GM23338 (cell line): ENCODE data around the gene PCSK7. TPM values are rescaled to one million over a fixed set of nuclear protein-coding genes. Genes with fewer than 3 reads are reported as not detected.

ENCODE experiments used
- ATAC-seq: fragments of 200-7000 bp; cut with Tn5 transposase; 3 replicates; pipeline ENCODE4 v1.9.1; 2020
- DNase-seq: peaks from one replicate; pipeline ENCODE4 v3.0.0-alpha.2; 2015; ENCODE audit warnings: low spot score
- H2AFZ ChIP-seq: fragments of 200-600 bp; sonication (generic); 2 replicates; pipeline ENCODE4 v1.8.0; 2016; ENCODE audit warnings: antibody characterized with exemption, mild to moderate bottlenecking, moderate library complexity
- H3F3A ChIP-seq: fragments of 200-600 bp; sonication (generic); replicated peaks from 2 replicates; pipeline ENCODE4 v1.8.0; 2017; ENCODE audit warnings: antibody characterized with exemption, mixed run types, low read depth
- H3K27ac ChIP-seq: fragments of 200-600 bp; sonication (generic); 2 replicates; pipeline ENCODE4 v1.6.1; 2016; ENCODE audit warnings: low read depth
- H3K27me3 ChIP-seq: fragments of 200-600 bp; sonication (generic); 2 replicates; pipeline ENCODE4 v1.8.0; 2016; ENCODE audit warnings: mild to moderate bottlenecking, mixed run types, moderate library complexity; ENCODE audit not compliant: insufficient read depth
- H3K36me3 ChIP-seq: fragments of 200-600 bp; sonication (generic); 2 replicates; pipeline ENCODE4 v1.8.0; 2016; ENCODE audit warnings: mild to moderate bottlenecking; ENCODE audit not compliant: insufficient read depth
- H3K4me1 ChIP-seq: fragments of 200-600 bp; sonication (generic); 2 replicates; pipeline ENCODE4 v1.8.0; 2016; ENCODE audit warnings: mild to moderate bottlenecking, moderate library complexity; ENCODE audit not compliant: insufficient read depth
- H3K4me2 ChIP-seq: fragments of 200-600 bp; sonication (generic); 2 replicates; pipeline ENCODE4 v1.7.1; 2017; ENCODE audit warnings: mixed run types
- H3K4me3 ChIP-seq: fragments of 200-600 bp; sonication (generic); 2 replicates; pipeline ENCODE4 v1.6.1; 2016; ENCODE audit warnings: mixed run types
- H3K79me2 ChIP-seq: fragments of 200-600 bp; sonication (generic); replicated peaks from 2 replicates; pipeline ENCODE4 v1.8.0; 2017; ENCODE audit warnings: mild to moderate bottlenecking; ENCODE audit not compliant: insufficient read depth
- H3K9me2 ChIP-seq: fragments of 200-600 bp; sonication (generic); 2 replicates; pipeline ENCODE4 v1.8.0; 2017; ENCODE audit not compliant: insufficient read depth
- H4K20me1 ChIP-seq: fragments of 200-600 bp; sonication (generic); replicated peaks from 2 replicates; pipeline ENCODE4 v1.8.0; 2017; ENCODE audit warnings: mild to moderate bottlenecking; ENCODE audit not compliant: insufficient read depth
- H3K27ac Mint-ChIP-seq: 2 replicates; pipeline ENCODE4 v1.8.0; 2020; ENCODE audit warnings: inconsistent platforms, mild to moderate bottlenecking, moderate library complexity, mixed read lengths
- H3K27me3 Mint-ChIP-seq: 3 replicates; pipeline ENCODE4 v1.8.0; 2022; ENCODE audit warnings: low read depth, mild to moderate bottlenecking, moderate library complexity, mixed read lengths, inconsistent platforms; ENCODE audit not compliant: insufficient read depth, poor library complexity
- H3K36me3 Mint-ChIP-seq: 3 replicates; pipeline ENCODE4 v1.8.0; 2021; ENCODE audit warnings: low read depth, mild to moderate bottlenecking, inconsistent platforms, moderate library complexity, mixed read lengths
- H3K4me1 Mint-ChIP-seq: 3 replicates; pipeline ENCODE4 v1.8.0; 2020; ENCODE audit warnings: mild to moderate bottlenecking, inconsistent platforms, mixed read lengths
- H3K4me3 Mint-ChIP-seq: 3 replicates; pipeline ENCODE4 v1.8.0; 2021; ENCODE audit warnings: moderate library complexity, mild to moderate bottlenecking, inconsistent platforms, mixed read lengths
- H3K9me3 Mint-ChIP-seq: 3 replicates; pipeline ENCODE4 v1.8.0; 2020; ENCODE audit warnings: moderate library complexity, mild to moderate bottlenecking, inconsistent platforms, mixed read lengths
- EZH2 ChIP-seq: fragments of 200-600 bp; sonication (generic); IDR thresholded peaks from one replicate; pipeline ENCODE4 v1.8.0; 2017; ENCODE audit warnings: antibody characterized with exemption, mild to moderate bottlenecking, low read depth; ENCODE audit not compliant: unreplicated experiment
- NANOG ChIP-seq: IDR thresholded peaks from 2 replicates; pipeline ENCODE4 v1.6.1; 2016; ENCODE audit warnings: antibody characterized with exemption, borderline replicate concordance
- POLR2AphosphoS5 ChIP-seq: IDR thresholded peaks from 2 replicates; pipeline ENCODE4 v1.6.1; 2016; ENCODE audit warnings: antibody characterized with exemption, low read depth
- ZNF462 ChIP-seq: fragments of 250-450 bp; sonication (Bioruptor Pico); IDR thresholded peaks from 2 replicates; pipeline ENCODE4 v1.5.0; 2020; ENCODE audit warnings: mild to moderate bottlenecking, moderate library complexity
- polyA plus RNA-seq: library from polyadenylated mRNA; unstranded; fragments of >200 nt; fragmentation: Nextera tagmentation; extraction: Ambion mirVana; gene quantifications from 2 replicates; pipeline ENCODE4 v1.2.1, GENCODE V29; 2016
- total RNA-seq: library from RNA; depleted of rRNA; stranded (reverse); fragments of >200 nt; shearing (Covaris generic); gene quantifications from 2 replicates; pipeline ENCODE4 v1.2.3, GENCODE V29; 2014
- TF ChIP-seq, protein P1 (sequence below): IDR thresholded peaks from one replicate; pipeline ENCODE4 v1.6.1; 2018; ENCODE audit warnings: antibody characterized with exemption; ENCODE audit not compliant: unreplicated experiment

PCSK7 gene
- total and polyA plus RNA-seq, 2 experiments from 2014 or later = 12.4 to 46.4 TPM

DNA sequence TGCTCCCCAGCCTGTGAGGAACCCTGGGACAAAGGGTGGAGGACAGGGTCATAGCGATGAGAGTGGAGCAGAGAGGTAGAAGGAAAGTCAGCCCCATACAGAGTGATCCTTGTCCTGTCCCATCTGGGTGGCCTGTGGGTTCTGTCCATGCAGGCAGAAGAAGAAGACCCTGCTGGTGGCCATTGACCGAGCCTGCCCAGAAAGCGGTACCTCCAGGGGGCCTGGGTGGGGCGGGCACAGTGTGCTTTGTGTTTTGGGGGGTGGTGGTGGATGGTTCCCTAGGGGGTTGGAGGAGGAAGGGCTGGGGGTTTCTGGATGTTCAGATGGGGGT, 45.5 kb downstream of the PCSK7 start:
- H3F3A ChIP-seq = no peaks in the 10 kb centered on the region
- H3K4me1 Mint-ChIP-seq = no peaks in the 10 kb centered on the region; the same call in 2 of the 3 replicates
- ATAC-seq (no peak), DNase-seq (no peak)
- H4K20me1 ChIP-seq = no peaks in the 10 kb centered on the region
- no peak overlapping the region for H3K4me3 Mint-ChIP-seq
- no peaks in the 10 kb centered on the region for H3K9me2 ChIP-seq
- H3K27me3 Mint-ChIP-seq = peaks cover 10% of the 10 kb centered on the region
- no peaks in the 10 kb centered on the region for H3K27me3 ChIP-seq
- H3K9me3 Mint-ChIP-seq = no peaks in the 10 kb centered on the region
- no peak overlapping the region for H3K27ac ChIP-seq
- H3K79me2 ChIP-seq = no peaks in the 10 kb centered on the region
- TF ChIP-seq EZH2 (no peak), NANOG (no peak), POLR2AphosphoS5 (no peak), ZNF462 (no peak)
- TF ChIP-seq, protein P1, sequence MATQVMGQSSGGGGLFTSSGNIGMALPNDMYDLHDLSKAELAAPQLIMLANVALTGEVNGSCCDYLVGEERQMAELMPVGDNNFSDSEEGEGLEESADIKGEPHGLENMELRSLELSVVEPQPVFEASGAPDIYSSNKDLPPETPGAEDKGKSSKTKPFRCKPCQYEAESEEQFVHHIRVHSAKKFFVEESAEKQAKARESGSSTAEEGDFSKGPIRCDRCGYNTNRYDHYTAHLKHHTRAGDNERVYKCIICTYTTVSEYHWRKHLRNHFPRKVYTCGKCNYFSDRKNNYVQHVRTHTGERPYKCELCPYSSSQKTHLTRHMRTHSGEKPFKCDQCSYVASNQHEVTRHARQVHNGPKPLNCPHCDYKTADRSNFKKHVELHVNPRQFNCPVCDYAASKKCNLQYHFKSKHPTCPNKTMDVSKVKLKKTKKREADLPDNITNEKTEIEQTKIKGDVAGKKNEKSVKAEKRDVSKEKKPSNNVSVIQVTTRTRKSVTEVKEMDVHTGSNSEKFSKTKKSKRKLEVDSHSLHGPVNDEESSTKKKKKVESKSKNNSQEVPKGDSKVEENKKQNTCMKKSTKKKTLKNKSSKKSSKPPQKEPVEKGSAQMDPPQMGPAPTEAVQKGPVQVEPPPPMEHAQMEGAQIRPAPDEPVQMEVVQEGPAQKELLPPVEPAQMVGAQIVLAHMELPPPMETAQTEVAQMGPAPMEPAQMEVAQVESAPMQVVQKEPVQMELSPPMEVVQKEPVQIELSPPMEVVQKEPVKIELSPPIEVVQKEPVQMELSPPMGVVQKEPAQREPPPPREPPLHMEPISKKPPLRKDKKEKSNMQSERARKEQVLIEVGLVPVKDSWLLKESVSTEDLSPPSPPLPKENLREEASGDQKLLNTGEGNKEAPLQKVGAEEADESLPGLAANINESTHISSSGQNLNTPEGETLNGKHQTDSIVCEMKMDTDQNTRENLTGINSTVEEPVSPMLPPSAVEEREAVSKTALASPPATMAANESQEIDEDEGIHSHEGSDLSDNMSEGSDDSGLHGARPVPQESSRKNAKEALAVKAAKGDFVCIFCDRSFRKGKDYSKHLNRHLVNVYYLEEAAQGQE = no peak
- H3K36me3 Mint-ChIP-seq = peaks cover 4% of the 10 kb centered on the region; the same call in 2 of the 3 replicates
- no peaks in the 10 kb centered on the region for H3K36me3 ChIP-seq
- H3K4me2 ChIP-seq = no peak overlapping the region
- H3K27ac Mint-ChIP-seq = no peak overlapping the region
- H3K4me1 ChIP-seq = no peaks in the 10 kb centered on the region
- no peak overlapping the region for H2AFZ ChIP-seq
- H3K4me3 ChIP-seq = no peak overlapping the region
